ENCODE measurements around the gene COG7.

- TF ChIP-seq, protein P1, sequence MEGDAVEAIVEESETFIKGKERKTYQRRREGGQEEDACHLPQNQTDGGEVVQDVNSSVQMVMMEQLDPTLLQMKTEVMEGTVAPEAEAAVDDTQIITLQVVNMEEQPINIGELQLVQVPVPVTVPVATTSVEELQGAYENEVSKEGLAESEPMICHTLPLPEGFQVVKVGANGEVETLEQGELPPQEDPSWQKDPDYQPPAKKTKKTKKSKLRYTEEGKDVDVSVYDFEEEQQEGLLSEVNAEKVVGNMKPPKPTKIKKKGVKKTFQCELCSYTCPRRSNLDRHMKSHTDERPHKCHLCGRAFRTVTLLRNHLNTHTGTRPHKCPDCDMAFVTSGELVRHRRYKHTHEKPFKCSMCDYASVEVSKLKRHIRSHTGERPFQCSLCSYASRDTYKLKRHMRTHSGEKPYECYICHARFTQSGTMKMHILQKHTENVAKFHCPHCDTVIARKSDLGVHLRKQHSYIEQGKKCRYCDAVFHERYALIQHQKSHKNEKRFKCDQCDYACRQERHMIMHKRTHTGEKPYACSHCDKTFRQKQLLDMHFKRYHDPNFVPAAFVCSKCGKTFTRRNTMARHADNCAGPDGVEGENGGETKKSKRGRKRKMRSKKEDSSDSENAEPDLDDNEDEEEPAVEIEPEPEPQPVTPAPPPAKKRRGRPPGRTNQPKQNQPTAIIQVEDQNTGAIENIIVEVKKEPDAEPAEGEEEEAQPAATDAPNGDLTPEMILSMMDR (IDR thresholded peaks at IDR 0.05; ENCODE audit: low read length): peak; percentile 31
- TF ChIP-seq EZH2 (optimal IDR thresholded peaks at IDR 0.05; ENCODE audit: low read depth, low read length): no peak
- no peak for TF ChIP-seq EZH2phosphoT487 (IDR thresholded peaks at IDR 0.05; ENCODE audit: low read length)
Observed at GRCh38 chr16:23371368-23371767, 81.6 kb downstream of the COG7 start.
